SK-N-SH treated with all-trans-retinoic acid at 6 μM for 48 hours (cell line): ENCODE results near the gene FPGS.

Experiments used
- BACH2 ChIP-seq: fragments of 250-450 bp; sonication (Bioruptor Pico); IDR thresholded peaks from 2 replicates; pipeline ENCODE4 v1.9.0; 2021; ENCODE audit warnings: mild to moderate bottlenecking, borderline replicate concordance
- GLIS3 ChIP-seq: fragments of 250-450 bp; sonication (Bioruptor Pico); IDR thresholded peaks from 2 replicates; pipeline ENCODE4 v1.5.0; 2020; ENCODE audit warnings: mild to moderate bottlenecking, moderate library complexity
- PATZ1 ChIP-seq: fragments of 250-450 bp; sonication (Bioruptor Pico); IDR thresholded peaks from 2 replicates; pipeline ENCODE4 v1.8.0; 2020; ENCODE audit warnings: mild to moderate bottlenecking, moderate library complexity, borderline replicate concordance
- RARB ChIP-seq: fragments of 250-450 bp; sonication (Bioruptor Pico); IDR thresholded peaks from 2 replicates; pipeline ENCODE4 v1.8.0; 2021; ENCODE audit warnings: mild to moderate bottlenecking, moderate library complexity
- TCF4 ChIP-seq: fragments of 250-450 bp; sonication (Bioruptor Pico); IDR thresholded peaks from 2 replicates; pipeline ENCODE4 v1.8.0; 2021; ENCODE audit warnings: mild to moderate bottlenecking, moderate library complexity, borderline replicate concordance
- TF ChIP-seq, protein P1 (sequence below): fragments of 250-450 bp; sonication (Bioruptor Pico); IDR thresholded peaks from 2 replicates; pipeline ENCODE4 v1.5.0; 2020; ENCODE audit warnings: mild to moderate bottlenecking, moderate library complexity

DNA sequence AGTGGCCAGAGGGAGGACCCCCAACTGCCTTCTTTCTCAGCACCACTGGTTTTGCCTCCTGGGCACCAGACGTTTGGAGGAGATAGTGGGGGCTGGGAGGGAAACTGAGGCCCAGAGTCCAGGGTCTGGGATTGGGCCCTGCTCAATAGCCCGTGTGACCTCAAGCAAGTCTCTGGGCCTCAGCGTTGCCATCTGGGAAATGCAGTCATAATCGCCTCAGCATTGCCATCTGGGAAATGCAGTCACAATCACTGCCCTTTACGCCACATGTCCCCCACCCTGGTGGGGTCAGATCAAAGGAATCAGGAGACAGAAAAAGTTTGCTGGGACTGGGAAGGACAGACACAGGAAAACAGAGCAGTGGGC lies 25.8 kb upstream of the FPGS start:
- no peak for TF ChIP-seq RARB (CRISPR knock-in tag)
- TF ChIP-seq, protein P1, sequence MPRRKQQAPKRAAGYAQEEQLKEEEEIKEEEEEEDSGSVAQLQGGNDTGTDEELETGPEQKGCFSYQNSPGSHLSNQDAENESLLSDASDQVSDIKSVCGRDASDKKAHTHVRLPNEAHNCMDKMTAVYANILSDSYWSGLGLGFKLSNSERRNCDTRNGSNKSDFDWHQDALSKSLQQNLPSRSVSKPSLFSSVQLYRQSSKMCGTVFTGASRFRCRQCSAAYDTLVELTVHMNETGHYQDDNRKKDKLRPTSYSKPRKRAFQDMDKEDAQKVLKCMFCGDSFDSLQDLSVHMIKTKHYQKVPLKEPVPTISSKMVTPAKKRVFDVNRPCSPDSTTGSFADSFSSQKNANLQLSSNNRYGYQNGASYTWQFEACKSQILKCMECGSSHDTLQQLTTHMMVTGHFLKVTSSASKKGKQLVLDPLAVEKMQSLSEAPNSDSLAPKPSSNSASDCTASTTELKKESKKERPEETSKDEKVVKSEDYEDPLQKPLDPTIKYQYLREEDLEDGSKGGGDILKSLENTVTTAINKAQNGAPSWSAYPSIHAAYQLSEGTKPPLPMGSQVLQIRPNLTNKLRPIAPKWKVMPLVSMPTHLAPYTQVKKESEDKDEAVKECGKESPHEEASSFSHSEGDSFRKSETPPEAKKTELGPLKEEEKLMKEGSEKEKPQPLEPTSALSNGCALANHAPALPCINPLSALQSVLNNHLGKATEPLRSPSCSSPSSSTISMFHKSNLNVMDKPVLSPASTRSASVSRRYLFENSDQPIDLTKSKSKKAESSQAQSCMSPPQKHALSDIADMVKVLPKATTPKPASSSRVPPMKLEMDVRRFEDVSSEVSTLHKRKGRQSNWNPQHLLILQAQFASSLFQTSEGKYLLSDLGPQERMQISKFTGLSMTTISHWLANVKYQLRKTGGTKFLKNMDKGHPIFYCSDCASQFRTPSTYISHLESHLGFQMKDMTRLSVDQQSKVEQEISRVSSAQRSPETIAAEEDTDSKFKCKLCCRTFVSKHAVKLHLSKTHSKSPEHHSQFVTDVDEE, result no peak
- TF ChIP-seq PATZ1 (CRISPR knock-in tag), result no peak
- no peak for TF ChIP-seq GLIS3 (CRISPR knock-in tag)
- no peak for TF ChIP-seq TCF4 (CRISPR knock-in tag)
- TF ChIP-seq BACH2 (CRISPR knock-in tag), result no peak
